HepG2 (cell line): ENCODE results near the gene NEGR1. TPM values are rescaled to one million over a fixed set of nuclear protein-coding genes. Genes with fewer than 3 reads are reported as not detected.

Experiments
- ATAC-seq: fragments of 200-7000 bp; cut with Tn5 transposase; 3 replicates; pipeline ENCODE4 v1.9.1; 2020; ENCODE audit warnings: mild to moderate bottlenecking, moderate library complexity
- BruUV-seq: library from RNA; stranded (reverse); fragments of 400-500 nt; replicated peaks from 2 replicates; lab custom pipeline; 2021; lab: Mats Ljungman, UMichigan
- CTCF ChIA-PET: fragments of 300-600 bp; formaldehyde crosslinking; extraction: SDS; loops from one replicate; lab custom pipeline; 2021; ENCODE audit warnings: low total read pairs, inconsistent platforms, low intra/inter-chr PET ratio; lab: Yijun Ruan, JAX
- POLR2A ChIA-PET: fragments of 350-600 bp; sonication (Branson Sonifier 250); formaldehyde crosslinking; loops from one replicate; lab custom pipeline; 2020; ENCODE audit warnings: antibody characterized with exemption, inconsistent platforms; lab: Yijun Ruan, JAX
- DNase-seq: peaks from one replicate; pipeline ENCODE4 v3.0.0-alpha.2; 2015; ENCODE audit warnings: low spot score
- FAIRE-seq: peaks from 3 replicates; lab custom pipeline; 2011; peaks lifted over from hg19 to GRCh38; lab: Jason Lieb, UNC
- H2AFZ ChIP-seq: one replicate; pipeline ENCODE4 v1.6.1; 2011; ENCODE audit warnings: low read length, inconsistent platforms
- H3K27ac ChIP-seq: fragments of 300-600 bp; 3 replicates; pipeline ENCODE4 v1.8.0; 2011; ENCODE audit warnings: mixed run types, mild to moderate bottlenecking, mixed read lengths, low read length, inconsistent platforms; ENCODE audit not compliant: insufficient read depth; ENCODE audit errors: extremely low read length
- H3K27me3 ChIP-seq, 2 experiments: fragments of 200-600 bp in 1 of 2; 2 replicates in 1 of 2; 3 replicates in 1 of 2; pipeline versions ENCODE4 v1.6.0 to v1.8.0; 2011; ENCODE audit warnings: low read length in 2 of 2, mild to moderate bottlenecking in 2 of 2, moderate library complexity in 2 of 2, inconsistent platforms in 1 of 2; ENCODE audit not compliant: insufficient read depth in 2 of 2, control insufficient read depth in 1 of 2
- H3K36me3 ChIP-seq, 2 experiments: fragments of 200-600 bp in 1 of 2; replicated peaks in 1 of 2; 2 replicates in 1 of 2; 3 replicates in 1 of 2; pipeline versions ENCODE4 v1.5.1 to v1.8.0; 2011; ENCODE audit warnings: low read length in 2 of 2, inconsistent platforms in 1 of 2; ENCODE audit not compliant: insufficient read depth in 2 of 2, control insufficient read depth in 1 of 2
- H3K4me1 ChIP-seq: 2 replicates; pipeline ENCODE4 v1.5.1; 2012; ENCODE audit warnings: low read length, inconsistent platforms; ENCODE audit not compliant: insufficient read depth
- H3K4me2 ChIP-seq: 2 replicates; pipeline ENCODE4 v1.6.0; 2011; ENCODE audit warnings: low read depth, low read length, inconsistent platforms
- H3K4me3 ChIP-seq, 3 experiments: fragments of 200-600 bp in 1 of 3; sonication (generic), shearing (Covaris generic) in 1 of 3; replicated peaks in 1 of 3; 2 replicates each; pipeline ENCODE4 v1.5.1; 2011 to 2016; ENCODE audit warnings: low read length in 3 of 3, inconsistent platforms in 2 of 3, low read depth in 2 of 3, mild to moderate bottlenecking in 2 of 3, control low read depth in 1 of 3, mixed read lengths in 1 of 3; ENCODE audit not compliant: insufficient read depth in 1 of 3
- H3K79me2 ChIP-seq: one replicate; pipeline ENCODE4 v1.6.1; 2011; ENCODE audit warnings: low read length, inconsistent platforms; ENCODE audit not compliant: insufficient read depth
- H3K9ac ChIP-seq: 2 replicates; pipeline ENCODE4 v1.6.0; 2011; ENCODE audit warnings: mild to moderate bottlenecking, low read depth, low read length, inconsistent platforms; ENCODE audit not compliant: insufficient read depth
- H3K9me3 ChIP-seq: 2 replicates; pipeline ENCODE4 v1.5.1; 2012; ENCODE audit warnings: mild to moderate bottlenecking, low read length
- H4K20me1 ChIP-seq: 2 replicates; pipeline ENCODE4 v1.6.0; 2011; ENCODE audit warnings: inconsistent platforms, mild to moderate bottlenecking, low read length, moderate library complexity; ENCODE audit not compliant: insufficient read depth
- KLF13 ChIP-seq: sonication (generic); formaldehyde crosslinking; IDR thresholded peaks from 2 replicates; pipeline ENCODE4 v1.4.0; 2020; ENCODE audit warnings: mild to moderate bottlenecking, missing genetic modification reagents
- SCMH1 ChIP-seq: sonication (generic); formaldehyde crosslinking; IDR thresholded peaks from 2 replicates; pipeline ENCODE4 v1.9.0; 2021; ENCODE audit warnings: missing genetic modification reagents, mild to moderate bottlenecking, borderline replicate concordance
- TOE1 ChIP-seq: sonication (generic); formaldehyde crosslinking; IDR thresholded peaks from 2 replicates; pipeline ENCODE4 v1.4.0; 2020; ENCODE audit warnings: mild to moderate bottlenecking, missing genetic modification reagents
- ZNF20 ChIP-seq: sonication (generic); formaldehyde crosslinking; IDR thresholded peaks from 2 replicates; pipeline ENCODE4 v1.4.0; 2020; ENCODE audit warnings: mild to moderate bottlenecking, moderate library complexity, missing genetic modification reagents
- ZNF34 ChIP-seq: sonication (generic); formaldehyde crosslinking; IDR thresholded peaks from 2 replicates; pipeline ENCODE4 v1.4.0; 2020; ENCODE audit warnings: mild to moderate bottlenecking, missing genetic modification reagents, borderline replicate concordance
- ZNF501 ChIP-seq: sonication (generic); formaldehyde crosslinking; IDR thresholded peaks from 2 replicates; pipeline ENCODE4 v1.5.1; 2020; ENCODE audit warnings: mild to moderate bottlenecking, moderate library complexity, missing genetic modification reagents
- ZNF556 ChIP-seq: sonication (generic); formaldehyde crosslinking; IDR thresholded peaks from 2 replicates; pipeline ENCODE4 v1.4.0; 2020; ENCODE audit warnings: mild to moderate bottlenecking, missing genetic modification reagents, borderline replicate concordance
- ZNF678 ChIP-seq: sonication (generic); formaldehyde crosslinking; IDR thresholded peaks from 2 replicates; pipeline ENCODE4 v1.4.0; 2020; ENCODE audit warnings: mild to moderate bottlenecking, missing genetic modification reagents
- ZNF776 ChIP-seq: sonication (generic); formaldehyde crosslinking; IDR thresholded peaks from 2 replicates; pipeline ENCODE4 v1.4.0; 2020; ENCODE audit warnings: mild to moderate bottlenecking, missing genetic modification reagents
- WGBS: methylation state at CpG from one replicate; pipeline ENCODE4 v1.1.6; 2017; ENCODE audit warnings: low lambda C conversion rate; 5-methylcytosine and 5-hydroxymethylcytosine counted together
- in situ Hi-C: cut with HindIII; loops from 2 replicates; pipeline ENCODE4 v1.10.0; 2017; ENCODE audit warnings: low pct_unique_long_range_greater_than_20kb; ENCODE audit not compliant: extremely low pct_ligation_motif_present
- intact Hi-C: fragments of 100-400 bp; cut with micrococcal nuclease; formaldehyde crosslinking; loops from one replicate; pipeline ENCODE4 v1.10.0; 2022; ENCODE audit not compliant: unreplicated experiment
- polyA plus RNA-seq, 8 experiments: library from polyadenylated mRNA; depleted of rRNA in 3 of 8; stranded (reverse) in 7 of 8; unstranded in 1 of 8; fragments of >200 nt; fragmentation: Illumina TruSeq in 4 of 8; extraction: Trizol in 4 of 8; gene quantifications; 2 replicates each; pipeline versions ENCODE4 v1.2.1 to v1.2.3, GENCODE V29; 2011 to 2016; ENCODE audit warnings: low read depth in 4 of 8, missing spikeins in 1 of 8, mixed read lengths in 1 of 8; ENCODE audit not compliant: insufficient read depth in 1 of 8
- total RNA-seq, 5 experiments: library from RNA; depleted of rRNA; stranded (reverse); fragments of >200 nt; fragmentation: Illumina TruSeq; extraction: Trizol; gene quantifications; 2 replicates each; pipeline ENCODE4 v1.2.3, GENCODE V29; 2016; ENCODE audit warnings: low read depth in 1 of 5
- TF ChIP-seq, protein P1 (sequence below): sonication (generic); formaldehyde crosslinking; IDR thresholded peaks from 2 replicates; pipeline ENCODE4 v1.4.0; 2020; ENCODE audit warnings: mild to moderate bottlenecking, missing genetic modification reagents
- TF ChIP-seq, protein P2 (sequence below): sonication (generic); formaldehyde crosslinking; IDR thresholded peaks from 2 replicates; pipeline ENCODE4 v1.4.0; 2020; ENCODE audit warnings: mild to moderate bottlenecking, missing genetic modification reagents
- TF ChIP-seq, protein P3 (sequence below): IDR thresholded peaks from 2 replicates; pipeline ENCODE4 v1.6.1; 2016; ENCODE audit warnings: low read depth, borderline replicate concordance
- TF ChIP-seq, protein P4 (sequence below): sonication (generic); formaldehyde crosslinking; IDR thresholded peaks from 2 replicates; pipeline ENCODE4 v1.5.0; 2020; ENCODE audit warnings: mild to moderate bottlenecking, missing genetic modification reagents, moderate library complexity
- TF ChIP-seq, protein P5 (sequence below): sonication (generic); formaldehyde crosslinking; IDR thresholded peaks from 2 replicates; pipeline ENCODE4 v1.5.0; 2020; ENCODE audit warnings: mild to moderate bottlenecking, missing genetic modification reagents

Gene NEGR1
- total and polyA plus RNA-seq, 2 of the 13 experiments (the other 11 are each of a cell fraction or from before 2014, with no cell fraction given) = not detected

DNA sequence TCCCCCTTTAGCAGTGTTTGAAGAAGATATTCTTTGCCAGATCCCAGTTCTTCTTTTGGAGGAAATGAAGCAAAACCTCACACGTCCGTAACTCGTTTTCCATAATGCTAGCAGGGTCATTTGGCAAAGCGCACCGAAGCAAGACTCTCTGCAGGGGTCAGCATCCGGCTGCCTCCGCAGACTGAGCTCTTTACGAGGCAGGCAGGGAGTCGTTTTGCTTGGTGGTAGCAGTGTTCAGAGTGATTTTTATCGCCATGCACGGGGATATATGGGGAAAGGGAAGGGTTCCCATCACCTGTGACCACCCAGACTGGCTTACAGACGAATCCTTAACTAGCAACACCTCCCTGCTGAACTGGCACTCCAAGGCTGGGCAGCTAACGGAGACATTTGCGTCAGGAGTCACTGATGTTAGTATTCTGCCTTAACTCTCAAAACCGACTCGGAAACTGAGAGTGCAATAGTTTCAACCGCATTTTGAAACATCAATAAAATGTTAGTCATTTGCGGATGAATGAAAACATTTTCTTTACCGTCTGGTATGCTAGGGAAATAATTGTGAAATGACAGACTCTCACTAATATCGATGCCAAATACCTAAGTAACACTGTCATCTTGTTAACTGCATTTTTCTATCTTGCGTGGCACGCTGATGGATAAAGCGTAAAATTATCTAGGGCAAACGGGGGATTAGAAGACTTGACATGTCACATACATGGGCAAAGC lies 2.2 kb upstream of the NEGR1 start:
- Histone ChIP-seq H3K9me3 (no peaks in the 10 kb centered on the region), H3K4me2 (peak overlapping the region; percentile 99), H4K20me1 (no peaks in the 10 kb centered on the region), H3K27me3 (peaks cover 0 to 35% of the 10 kb centered on the region in 2 experiments; a peak in 4 of 5 replicates), H2AFZ (peak overlapping the region; percentile 18), H3K27ac (no peak overlapping the region), H3K9ac (no peak overlapping the region), H3K36me3 (no peaks in the 10 kb centered on the region), H3K4me1 (peaks cover 24% of the 10 kb centered on the region), H3K4me3 (peak overlapping the region; percentile 50 to 73 (median 56); a peak in 3 of 6 replicates), H3K79me2 (no peaks in the 10 kb centered on the region)
- ChIA-PET CTCF (no interaction called here), POLR2A (no interaction called here)
- WGBS = 5% methylated on average over 23 of the region's 24 CpGs
- intact Hi-C loops = loop anchor here (5.0 kb wide), 1 partner anchor 198 kb away; no protein-coding TSS in a partner anchor
- peak; percentile 75 for ATAC-seq
- no TSS peak for BruUV-seq
- no peak for FAIRE-seq
- in situ Hi-C loops = no loop called here
- DNase-seq = peak; percentile 13
- TF ChIP-seq, protein P1, sequence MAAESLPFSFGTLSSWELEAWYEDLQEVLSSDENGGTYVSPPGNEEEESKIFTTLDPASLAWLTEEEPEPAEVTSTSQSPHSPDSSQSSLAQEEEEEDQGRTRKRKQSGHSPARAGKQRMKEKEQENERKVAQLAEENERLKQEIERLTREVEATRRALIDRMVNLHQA (CRISPR knock-in tag) = no peak
- TF ChIP-seq, protein P2, sequence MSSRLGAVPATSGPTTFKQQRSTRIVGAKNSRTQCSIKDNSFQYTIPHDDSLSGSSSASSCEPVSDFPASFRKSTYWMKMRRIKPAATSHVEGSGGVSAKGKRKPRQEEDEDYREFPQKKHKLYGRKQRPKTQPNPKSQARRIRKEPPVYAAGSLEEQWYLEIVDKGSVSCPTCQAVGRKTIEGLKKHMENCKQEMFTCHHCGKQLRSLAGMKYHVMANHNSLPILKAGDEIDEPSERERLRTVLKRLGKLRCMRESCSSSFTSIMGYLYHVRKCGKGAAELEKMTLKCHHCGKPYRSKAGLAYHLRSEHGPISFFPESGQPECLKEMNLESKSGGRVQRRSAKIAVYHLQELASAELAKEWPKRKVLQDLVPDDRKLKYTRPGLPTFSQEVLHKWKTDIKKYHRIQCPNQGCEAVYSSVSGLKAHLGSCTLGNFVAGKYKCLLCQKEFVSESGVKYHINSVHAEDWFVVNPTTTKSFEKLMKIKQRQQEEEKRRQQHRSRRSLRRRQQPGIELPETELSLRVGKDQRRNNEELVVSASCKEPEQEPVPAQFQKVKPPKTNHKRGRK (CRISPR knock-in tag) = peak; percentile 38; the same call in 1 of the 2 replicates
- no peak for TF ChIP-seq ZNF20 (CRISPR knock-in tag)
- TF ChIP-seq ZNF34 = no peak
- no peak for TF ChIP-seq KLF13 (CRISPR knock-in tag)
- no peak for TF ChIP-seq TOE1 (CRISPR knock-in tag)
- TF ChIP-seq, protein P3, sequence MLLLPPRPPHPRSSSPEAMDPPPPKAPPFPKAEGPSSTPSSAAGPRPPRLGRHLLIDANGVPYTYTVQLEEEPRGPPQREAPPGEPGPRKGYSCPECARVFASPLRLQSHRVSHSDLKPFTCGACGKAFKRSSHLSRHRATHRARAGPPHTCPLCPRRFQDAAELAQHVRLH (CRISPR knock-in tag) = no peak
- no peak for TF ChIP-seq ZNF556 (CRISPR knock-in tag)
- TF ChIP-seq ZNF678 (CRISPR knock-in tag) = no peak
- TF ChIP-seq SCMH1 (CRISPR knock-in tag) = no peak
- TF ChIP-seq ZNF776 (CRISPR knock-in tag) = no peak
- TF ChIP-seq, protein P4, sequence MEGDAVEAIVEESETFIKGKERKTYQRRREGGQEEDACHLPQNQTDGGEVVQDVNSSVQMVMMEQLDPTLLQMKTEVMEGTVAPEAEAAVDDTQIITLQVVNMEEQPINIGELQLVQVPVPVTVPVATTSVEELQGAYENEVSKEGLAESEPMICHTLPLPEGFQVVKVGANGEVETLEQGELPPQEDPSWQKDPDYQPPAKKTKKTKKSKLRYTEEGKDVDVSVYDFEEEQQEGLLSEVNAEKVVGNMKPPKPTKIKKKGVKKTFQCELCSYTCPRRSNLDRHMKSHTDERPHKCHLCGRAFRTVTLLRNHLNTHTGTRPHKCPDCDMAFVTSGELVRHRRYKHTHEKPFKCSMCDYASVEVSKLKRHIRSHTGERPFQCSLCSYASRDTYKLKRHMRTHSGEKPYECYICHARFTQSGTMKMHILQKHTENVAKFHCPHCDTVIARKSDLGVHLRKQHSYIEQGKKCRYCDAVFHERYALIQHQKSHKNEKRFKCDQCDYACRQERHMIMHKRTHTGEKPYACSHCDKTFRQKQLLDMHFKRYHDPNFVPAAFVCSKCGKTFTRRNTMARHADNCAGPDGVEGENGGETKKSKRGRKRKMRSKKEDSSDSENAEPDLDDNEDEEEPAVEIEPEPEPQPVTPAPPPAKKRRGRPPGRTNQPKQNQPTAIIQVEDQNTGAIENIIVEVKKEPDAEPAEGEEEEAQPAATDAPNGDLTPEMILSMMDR (CRISPR knock-in tag) = peak; percentile 62
- TF ChIP-seq ZNF501 (CRISPR knock-in tag) = 0 out of 2 replicates have a peak, but pooled peaks have one; percentile 8
- TF ChIP-seq, protein P5, sequence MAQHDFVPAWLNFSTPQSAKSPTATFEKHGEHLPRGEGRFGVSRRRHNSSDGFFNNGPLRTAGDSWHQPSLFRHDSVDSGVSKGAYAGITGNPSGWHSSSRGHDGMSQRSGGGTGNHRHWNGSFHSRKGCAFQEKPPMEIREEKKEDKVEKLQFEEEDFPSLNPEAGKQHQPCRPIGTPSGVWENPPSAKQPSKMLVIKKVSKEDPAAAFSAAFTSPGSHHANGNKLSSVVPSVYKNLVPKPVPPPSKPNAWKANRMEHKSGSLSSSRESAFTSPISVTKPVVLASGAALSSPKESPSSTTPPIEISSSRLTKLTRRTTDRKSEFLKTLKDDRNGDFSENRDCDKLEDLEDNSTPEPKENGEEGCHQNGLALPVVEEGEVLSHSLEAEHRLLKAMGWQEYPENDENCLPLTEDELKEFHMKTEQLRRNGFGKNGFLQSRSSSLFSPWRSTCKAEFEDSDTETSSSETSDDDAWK (CRISPR knock-in tag) = no peak
